CD4-positive, alpha-beta T cell treated with Interleukin-12 subunit alpha and Interleukin-12 subunit beta, for 1 hour (primary cell): ENCODE data around the gene NR4A3.
"Not testable (repeated sequence)": the region's sequence is repeated elsewhere in the genome, so short reads cannot be mapped to it uniquely, and the experiment has no call there.

Experiments
- DNase-seq: peaks from one replicate; pipeline ENCODE4 v3.0.0-alpha.2; 2020

Gene NR4A3

DNA sequence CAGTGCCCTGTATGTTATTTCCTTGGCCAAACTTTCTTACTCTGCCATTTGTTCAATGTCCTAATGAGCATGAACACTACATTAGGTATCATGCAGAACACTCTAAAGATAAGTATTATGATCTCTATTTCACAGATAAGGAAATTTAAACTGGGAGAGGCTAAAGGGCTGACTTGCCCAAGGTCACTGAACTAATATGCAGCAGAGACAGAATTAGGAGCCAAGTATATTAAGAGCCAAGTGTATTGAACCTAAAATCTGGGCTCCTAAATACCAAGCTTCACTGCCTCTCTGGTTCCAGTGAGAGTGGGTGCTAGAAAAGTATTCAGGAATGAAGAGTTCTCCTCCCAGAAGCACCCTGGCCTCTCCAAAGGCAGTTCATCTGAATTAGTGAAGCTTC, 13.5 kb downstream of the NR4A3 start:
- no peak for DNase-seq

DNA sequence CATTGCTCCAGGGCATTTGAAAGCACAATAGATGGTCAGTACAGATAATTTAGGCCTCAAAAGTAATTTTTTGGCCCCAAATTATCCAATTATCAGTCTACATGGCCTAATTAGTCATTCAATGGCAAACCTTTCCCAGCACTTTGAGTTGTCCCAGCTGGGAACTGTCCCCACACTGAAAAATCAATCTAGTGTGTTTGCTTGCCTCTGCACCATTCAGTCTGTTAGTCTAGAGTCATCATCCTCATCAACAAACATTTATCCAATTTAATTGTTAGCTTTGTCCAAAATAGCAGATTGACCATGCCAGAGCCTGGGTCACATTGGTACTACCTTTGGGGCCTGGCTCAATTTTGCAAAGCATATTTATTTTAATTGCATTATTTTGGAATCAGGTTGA, 13.9 kb downstream of the NR4A3 start:
- DNase-seq: no peak

DNA sequence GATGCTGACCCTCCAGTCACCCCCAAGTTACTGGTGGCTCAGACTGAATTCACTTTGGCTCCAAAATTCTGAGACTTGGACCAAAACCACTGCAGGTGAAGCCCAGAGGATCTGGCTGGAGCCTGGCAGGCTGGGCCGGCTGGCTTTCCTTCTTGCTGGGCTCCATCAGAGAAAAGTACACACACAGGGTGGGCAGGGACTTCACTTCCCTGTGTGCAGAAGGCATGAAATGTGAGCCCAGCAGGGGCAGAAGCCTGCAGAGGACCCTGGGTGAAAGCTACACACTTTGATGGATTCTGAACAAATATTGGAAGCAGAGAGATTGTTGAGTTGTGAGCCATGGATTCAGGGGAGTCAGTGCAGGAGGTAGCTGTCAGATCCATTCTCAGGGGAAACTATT, 18.4 kb downstream of the NR4A3 start:
- no peak for DNase-seq

DNA sequence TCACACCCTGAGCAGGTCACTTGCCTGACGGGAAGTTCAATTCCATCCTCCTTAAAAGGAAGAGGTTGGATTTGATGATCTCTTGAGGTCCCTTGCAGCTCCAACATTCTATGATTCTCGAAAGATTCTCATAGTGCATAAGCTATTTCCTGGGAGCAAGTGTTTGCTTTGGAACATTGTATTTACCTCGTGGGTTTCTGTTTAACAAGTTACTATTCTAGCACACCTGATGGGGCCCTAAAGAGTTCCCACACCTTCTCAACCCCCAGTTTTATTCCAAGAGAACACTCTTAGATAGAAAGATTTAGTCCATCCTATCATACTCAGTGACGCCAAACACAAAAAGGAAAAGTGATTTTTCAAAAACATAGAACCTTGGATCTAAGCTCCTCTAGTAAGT, 23.4 kb downstream of the NR4A3 start:
- no peak for DNase-seq

DNA sequence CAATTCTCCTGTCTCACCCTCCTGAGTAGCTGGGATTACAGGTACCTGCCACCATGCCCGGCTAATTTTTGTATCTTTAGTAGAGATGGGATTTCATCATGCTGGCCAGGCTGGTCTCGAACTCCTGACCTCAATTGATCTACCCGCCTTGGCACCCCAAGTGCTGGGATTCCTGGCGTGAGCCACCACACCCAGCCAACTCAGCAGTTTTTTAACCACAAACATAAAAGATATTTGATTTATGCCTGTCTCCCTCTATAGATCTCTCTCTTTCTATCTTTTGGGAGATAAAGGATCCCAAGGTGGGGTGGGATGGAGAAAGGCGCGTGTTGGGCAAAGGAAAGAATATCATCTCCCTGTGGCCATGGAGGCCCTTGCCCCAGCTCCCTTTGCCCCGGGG, 26.8 kb downstream of the NR4A3 start:
- DNase-seq: no peak

DNA sequence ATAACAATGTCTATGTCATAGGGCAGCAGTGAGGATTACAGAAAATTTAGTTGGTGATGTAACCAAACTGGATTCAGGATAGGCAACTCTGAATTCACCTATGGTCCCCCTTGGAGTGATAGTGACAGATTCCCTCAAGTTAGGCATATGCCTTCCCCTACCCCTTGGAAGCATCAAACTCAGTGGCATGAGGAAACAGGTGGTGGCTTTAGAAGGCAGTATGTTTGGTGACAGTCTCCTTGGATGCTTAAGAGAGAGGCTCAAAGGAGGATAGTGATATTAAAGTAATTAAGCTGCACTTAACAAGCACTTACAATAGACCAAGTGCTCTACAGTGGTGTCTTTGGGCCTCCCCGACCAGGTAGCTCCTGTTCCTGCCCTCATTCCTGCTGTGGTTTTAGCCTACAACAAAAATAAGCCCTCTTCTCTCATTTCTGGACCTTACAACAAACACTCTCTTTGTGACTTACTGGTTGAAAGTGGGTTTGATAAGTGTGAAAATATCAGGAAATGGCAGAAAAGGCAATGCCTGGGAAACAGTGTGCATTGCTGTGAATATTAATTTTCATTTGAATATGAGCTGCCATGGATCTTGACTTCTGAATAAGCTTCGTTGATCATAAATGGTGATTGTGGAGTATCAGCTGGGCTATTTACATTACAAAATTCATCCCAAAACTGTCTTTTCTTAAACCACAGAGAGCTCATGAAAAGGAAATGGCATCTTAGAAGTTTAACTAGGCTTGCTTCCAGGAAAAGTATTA, 29.2 kb downstream of the NR4A3 start:
- no peak for DNase-seq

DNA sequence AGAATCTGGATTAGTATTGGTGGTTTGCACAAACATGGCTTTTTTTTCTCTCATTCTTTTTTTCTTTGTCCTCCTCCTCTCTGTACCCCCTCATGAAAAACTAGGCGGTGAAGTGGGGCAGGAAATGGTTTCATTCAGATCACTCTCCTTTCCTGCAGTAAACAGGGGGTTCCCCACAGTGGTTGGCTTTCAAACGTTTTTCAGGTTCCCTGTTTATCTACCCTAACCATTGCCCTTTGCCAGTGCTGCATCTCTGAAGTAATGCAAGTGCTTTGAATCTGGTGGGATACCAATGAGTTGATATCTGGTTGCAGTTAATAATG, 29.8 kb downstream of the NR4A3 start:
- DNase-seq: peak; percentile 69

DNA sequence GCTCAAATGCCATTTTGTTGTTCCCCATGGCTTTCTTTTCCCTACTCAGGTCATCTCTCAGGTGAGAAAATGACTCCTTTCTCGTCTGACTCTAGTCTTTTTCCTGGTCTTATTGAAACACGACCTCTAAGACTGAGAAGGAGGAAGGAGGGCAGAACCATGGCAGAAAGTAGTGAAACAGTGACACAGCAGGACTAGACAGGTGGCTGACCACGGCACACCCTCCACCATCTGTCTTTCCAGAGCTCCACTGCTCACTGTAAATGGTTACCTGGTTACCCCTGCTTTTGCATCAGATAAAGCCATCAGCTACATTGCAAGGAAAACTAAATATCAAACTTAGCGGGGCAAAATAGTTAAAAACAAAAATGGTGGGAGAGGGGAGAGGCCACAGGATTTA, 30.9 kb downstream of the NR4A3 start:
- DNase-seq: no peak

DNA sequence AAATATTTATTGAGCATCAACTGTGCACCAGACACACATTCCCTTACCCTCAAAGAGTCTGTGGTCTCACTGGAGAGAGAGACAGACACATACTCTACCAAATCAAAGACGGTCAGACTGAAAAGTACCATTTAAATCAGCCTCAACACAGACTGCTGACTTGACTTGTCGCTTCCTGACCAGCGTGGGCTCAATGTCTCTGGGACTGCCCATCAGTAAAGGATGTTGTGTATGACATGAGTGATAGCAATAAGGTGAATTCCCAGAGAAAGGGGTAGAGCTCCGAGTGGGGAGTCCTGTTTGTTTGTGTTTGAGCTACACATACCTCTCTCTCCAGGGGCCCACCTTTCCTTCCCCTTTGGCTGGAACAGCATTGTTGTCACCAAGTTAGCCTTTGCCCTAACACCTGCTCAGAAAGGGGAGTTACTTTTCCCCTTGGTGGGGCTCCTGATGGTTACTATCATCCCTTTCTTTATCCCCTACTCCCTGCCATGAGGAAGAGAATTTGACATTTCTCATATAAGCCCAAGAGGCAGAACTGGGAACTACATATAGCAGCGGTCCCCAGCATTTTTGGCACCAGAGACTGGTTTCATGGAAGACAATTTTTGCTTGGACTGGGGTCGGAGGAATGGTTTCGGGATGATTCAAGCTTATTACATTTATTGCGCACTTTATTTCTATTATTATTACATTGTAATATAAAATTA, 33.9 kb downstream of the NR4A3 start:
- DNase-seq: no peak

DNA sequence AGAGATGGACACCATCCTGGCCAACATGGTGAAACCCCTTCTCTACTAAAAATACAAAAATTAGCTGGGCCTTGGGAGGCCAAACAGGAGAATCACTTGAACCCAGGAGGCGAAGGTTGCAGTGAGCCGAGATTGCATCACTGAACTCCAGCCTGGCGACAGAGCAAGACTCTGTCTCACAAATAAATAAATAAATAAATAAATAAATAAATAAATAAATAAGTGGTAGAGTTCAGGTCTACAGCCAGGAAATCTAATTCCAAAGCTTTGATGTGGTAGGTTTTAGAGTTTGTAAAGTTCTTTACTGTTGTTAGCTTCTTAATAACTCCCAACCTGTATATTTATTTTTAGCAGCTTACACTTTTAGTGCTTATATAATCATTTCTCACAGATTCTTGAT, 35.9 kb downstream of the NR4A3 start:
- DNase-seq: not testable (repeated sequence)

DNA sequence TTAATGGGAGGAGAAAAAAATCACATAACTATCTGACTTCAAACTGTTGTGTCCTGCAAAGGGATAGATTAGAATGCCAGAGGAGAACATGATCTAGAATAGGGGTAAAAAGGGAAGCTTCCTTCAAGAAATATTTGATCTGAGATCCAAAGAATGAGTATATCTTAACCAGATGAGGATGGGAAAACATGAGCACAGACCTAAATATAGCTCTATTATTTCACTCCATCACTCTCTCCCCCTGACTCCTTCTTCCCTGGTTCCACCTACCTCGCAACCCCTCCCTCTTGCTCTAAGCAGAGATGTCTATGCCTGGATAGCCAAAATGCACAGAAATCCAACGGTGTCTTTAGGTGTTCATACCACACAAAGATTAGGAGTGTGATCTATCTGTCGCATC, 36.4 kb downstream of the NR4A3 start:
- DNase-seq: no peak

DNA sequence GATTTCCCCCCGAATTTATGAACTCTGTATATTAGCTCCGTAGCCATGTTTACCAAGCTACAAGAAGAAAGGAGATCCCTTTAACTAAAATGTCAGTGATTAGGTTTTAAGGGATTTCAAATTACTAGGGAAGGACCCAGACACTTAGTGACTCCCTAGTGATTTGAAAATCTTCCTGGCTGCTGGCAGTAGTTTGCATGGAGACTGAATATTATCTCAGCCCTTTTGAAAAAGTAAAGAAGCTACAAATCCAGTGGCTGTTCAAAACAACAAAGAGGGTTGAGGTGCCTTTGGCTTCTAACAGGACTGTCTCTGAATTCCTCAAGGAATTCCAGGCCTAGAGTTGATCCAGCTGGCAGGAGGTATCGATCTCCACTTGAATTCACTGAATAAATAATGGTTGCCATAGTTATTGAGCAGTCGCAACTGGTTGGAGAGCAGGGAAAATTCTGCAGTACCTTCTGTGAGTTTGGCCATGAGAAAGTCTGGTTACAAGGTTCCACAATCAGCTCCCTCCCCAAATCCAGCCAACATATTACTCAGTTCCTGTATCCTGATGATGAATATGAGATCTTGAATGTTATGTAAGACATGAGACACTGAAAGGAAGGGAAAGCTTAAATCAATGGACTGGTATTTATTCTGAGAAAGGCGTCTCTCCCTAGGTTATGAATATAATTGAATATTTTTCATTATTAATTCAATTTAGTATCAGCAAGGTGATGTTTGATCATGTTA, 37.7 kb downstream of the NR4A3 start:
- no peak for DNase-seq

DNA sequence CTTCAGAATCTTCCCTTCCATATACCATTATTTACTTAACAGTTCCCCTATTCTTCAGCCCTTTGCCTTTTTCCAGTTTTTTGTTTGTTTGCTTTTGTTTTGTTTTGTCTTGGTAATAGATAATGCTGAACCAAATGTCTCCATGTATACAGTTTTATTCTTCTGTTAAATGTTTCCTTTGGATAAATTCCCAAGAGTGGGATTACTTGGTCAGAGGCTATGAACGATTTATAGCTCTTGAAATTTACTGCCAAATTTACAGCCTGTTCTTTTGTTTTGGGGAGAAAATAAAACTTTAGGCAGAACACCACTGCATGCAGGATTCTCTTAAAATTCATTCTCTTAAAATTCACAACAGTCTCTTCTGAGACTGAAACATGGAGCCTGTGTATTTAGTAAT, 38.6 kb downstream of the NR4A3 start:
- no peak for DNase-seq

DNA sequence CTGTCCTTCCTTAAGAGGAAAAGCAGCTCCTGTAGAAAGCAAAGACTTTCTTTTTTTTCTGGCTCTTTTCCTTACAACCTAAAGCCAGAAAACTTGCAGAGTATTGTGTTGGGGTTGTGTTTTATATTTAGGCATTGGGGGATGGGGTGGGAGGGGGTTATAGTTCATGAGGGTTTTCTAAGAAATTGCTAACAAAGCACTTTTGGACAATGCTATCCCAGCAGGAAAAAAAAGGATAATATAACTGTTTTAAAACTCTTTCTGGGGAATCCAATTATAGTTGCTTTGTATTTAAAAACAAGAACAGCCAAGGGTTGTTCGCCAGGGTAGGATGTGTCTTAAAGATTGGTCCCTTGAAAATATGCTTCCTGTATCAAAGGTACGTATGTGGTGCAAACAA, 42.3 kb downstream of the NR4A3 start:
- no peak for DNase-seq

DNA sequence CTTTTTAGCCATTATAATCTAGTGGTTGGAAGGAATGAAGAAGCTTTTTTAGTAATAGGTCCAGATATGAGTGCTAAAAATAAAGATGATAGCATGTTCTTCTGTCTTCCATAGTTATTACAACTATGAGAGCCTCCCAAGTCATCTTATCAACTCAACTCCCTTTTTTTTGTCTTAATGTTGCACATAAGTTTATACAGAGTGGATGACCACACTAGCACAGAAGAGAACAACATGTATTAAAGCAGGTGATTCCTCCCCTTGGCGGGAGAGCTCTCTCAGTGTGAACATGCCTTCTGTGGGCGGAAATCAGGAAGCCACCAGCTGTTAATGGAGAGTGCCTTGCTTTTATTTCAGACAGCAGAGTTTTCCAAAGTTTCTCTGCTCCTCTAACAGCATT, 44.7 kb downstream of the NR4A3 start:
- DNase-seq: no peak

DNA sequence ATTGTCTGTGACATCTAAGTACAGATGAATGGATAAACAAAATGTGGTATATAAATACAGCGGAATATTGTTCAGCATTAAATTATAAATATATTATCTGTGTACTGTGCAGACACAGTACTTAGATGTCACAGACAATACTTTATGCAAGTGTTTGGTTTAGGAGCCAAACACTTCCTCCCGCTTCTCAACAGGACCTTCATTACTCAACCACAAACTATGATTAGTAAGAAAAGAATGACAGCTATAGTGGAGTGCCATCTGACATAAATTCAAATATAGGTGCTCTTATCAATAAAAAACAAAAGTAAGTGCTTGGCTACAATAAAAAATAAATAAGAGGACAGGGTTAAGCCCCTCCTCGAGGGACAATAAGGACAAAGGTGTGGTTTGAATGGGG, 45.9 kb downstream of the NR4A3 start:
- DNase-seq: no peak

DNA sequence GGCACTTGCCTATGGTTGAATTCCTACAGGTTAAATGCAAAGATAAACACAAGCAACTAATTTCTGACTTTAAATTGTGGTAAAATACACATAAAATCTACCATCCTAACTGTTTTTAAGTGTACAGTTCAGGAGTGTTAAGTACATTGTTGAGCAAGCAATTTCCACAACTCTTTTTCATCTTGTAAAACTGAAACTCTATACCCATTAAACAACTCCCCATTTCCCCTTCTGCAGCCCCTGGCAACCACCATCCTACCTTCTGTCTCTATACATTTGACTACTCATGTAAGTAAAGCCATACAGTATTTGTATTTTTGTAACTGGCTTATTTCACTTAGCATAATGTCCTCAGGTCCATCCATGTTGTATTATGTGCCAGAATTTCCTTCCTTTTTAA, 46.3 kb downstream of the NR4A3 start:
- DNase-seq: no peak

DNA sequence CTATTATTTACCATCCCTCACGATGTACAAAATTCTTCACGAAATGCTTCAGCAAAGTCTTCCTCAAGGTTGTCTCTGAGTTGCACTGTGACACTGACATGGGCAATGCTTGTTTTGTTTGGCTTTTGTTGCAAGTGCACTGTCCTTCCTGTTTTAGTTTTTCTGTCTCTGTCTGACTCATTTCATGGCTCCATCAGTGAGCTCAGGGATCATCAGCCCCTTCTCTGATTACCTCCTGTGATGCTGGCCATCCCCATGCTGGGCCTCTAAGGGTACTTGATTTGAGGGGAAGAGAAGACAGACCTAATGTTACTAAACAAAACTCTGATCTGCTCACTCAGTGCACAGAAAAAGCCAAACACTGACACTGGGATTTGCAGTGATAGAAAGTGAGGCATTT, 47.2 kb downstream of the NR4A3 start:
- no peak for DNase-seq

DNA sequence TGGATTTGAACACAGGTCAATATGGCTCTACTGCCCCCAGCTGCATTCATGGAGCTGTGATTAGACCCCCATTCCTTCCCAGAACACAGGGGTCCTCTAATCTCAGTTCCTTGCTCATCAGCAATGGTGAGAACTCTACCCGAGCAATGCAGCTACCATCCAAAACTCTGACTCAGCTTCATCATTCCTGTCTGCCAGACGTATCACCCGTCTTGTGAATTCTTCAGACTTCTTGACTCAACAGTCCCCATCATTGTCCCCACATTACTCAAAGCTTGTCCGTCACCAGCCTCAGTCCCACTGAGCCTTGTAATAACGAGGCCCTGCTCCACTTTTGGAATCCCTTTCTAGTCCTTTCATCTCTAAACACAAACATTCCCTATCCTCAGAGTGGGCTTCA, 48.4 kb downstream of the NR4A3 start:
- DNase-seq: no peak

DNA sequence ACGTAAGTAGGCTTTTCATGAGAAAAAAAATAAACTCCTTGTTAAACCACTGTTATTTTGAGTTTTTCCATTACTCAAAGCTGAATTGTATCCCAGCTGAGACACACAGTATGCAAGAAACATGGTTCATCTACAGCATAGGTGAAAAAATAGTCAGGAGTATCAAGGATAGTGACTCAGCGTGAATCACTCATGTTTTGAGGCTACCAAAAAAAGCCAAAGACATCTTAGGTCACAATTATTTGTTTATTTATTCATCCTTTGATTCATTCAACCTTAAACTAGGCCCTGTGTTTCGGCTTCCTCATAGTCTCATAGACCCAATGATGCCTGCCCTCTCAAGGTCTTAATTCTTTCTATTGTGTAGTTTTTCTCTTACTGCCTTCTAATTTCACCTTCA, 51.8 kb downstream of the NR4A3 start:
- DNase-seq: no peak

DNA sequence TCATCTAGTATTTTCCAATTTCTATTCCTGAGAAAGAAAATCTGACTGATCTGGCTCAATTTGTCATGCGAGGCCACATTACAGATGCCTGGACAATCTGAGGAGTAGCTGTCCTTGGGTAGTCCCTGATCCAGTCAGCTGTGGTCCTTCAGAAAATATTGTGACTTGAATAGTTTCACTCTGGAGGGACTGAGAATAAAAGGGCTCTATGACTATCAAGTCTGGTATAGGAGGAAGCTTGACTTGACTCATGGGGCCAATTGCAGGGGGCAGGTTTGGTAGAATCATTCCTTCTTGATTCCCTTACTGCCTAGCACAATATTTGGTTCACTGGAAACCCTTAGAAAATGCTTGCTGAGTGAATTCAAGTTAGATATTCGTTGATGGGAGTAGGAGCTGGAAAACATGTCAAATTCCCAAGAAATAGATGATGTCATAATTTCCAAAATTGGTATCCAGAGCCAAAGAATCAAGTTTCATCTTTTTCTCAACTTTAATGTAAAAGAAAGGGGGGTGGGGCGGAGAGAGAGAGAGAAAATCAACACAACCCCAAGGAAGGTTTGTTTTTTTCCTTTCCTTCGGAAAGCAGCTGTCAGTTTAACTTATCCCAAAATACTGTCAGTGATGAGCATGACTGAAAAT, 52.4 kb downstream of the NR4A3 start:
- DNase-seq: no peak

DNA sequence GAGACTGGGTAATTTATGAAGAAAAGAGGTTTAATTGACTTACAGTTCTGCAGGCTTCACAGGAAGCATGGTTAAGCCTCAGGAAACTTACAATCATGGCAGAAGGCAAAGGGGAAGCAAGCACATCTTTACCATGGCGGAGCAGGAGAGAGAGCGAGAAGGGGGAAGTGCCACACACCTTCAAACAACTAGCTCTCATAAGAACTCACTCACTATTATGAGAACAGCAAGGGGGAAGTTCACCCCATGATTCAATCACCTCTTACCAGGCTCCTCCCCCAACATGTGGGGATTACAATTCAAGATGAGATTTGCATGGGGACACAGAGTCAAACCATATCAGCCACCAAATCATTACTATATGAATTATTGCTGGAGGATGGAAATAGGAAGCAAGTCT, 54.5 kb downstream of the NR4A3 start:
- DNase-seq: no peak

DNA sequence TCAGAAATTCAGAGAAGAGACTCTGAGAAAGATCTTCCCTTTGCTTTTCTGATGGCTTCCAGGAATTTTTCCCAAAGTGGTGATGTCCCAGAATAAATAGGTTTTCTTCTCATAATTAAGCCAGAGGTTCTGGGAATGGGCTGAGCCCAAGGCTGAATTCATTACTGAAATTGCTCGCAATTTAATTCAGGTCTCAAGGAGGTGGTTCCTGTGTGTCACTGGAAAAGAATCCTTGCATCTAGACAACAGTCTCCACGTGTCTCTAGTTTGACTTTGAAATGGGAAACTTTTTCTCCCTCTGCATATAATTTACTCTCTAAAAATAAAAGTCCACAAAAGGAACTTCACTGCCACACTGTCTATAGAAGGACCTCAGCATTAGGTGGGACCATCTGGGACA, 57.0 kb downstream of the NR4A3 start:
- DNase-seq: no peak

DNA sequence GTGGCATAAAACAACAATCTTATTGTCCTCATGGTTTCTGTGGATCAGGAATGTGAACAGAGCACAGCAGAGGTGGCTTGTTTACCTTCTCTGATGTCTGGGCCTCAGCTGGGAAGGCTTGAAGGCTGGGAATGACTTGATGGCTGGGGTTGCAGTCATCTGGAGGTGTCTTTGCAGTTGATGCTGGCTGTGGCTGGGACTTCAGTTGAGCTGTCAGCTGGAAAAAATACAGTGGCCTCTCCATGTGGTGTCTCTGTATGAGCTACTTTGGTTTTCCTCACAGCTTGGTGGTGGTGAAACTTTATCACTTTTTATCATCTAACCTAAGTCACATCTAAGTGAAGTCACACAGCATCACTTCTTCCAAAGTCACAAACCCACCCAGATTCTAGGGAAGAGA, 60.1 kb downstream of the NR4A3 start:
- no peak for DNase-seq
